ENCODE data around the gene KCNMA1.
"Not testable (repeated sequence)": the region's sequence is repeated elsewhere in the genome, so short reads cannot be mapped to it uniquely, and the experiment has no call there.

The KCNMA1 gene

DNA sequence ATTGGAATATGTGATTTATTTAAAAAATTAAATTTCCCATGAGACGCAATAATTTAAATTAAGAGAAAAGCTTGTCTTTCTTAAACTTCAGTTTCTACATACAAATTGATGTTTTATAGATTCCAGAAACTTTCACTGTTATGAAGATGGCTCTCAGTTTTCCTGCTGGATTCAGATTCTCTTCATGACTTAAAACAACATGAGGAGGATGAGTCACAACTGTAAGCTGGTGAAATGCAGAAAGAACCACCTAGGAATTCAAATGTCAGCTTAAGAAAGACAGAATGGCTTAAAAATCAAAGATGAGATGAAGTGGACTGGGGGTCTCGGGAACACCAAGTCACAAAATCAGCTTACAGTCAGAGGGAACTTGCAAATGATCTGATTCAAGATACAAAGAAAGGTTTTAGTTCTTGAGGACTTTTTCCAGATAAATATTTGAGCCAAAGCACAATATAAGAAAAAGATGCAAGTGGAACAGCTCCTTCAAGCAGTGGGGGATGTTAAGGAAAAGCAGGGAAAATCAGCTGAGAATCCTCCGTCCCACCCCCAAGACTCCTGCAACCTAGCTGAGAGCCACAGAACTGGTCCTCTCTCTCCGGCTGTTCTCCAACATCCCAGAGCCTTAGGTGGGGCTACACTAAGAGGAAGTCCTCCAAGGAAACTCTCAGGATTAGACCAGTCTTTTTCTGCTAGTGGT, 279.8 kb downstream of the KCNMA1 start:
- no peak for DNase-seq

DNA sequence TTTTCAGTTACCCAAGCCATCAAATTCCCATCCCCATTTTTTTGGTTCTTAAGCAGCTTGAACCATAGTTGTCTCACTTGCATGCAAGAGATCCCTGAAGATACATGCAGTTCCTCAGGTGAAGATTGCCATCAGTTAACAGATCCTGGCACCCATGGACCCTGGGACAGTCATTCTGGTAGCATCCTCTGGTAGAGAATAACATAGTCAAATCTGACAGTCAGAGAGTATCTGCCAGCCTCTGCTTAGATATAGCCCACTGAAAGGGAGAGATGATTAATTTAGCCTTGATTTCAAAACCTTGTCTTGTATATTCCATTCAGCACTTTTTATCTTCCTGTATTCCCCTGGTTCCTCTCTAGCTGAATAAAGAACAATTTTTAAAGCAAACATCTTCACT, 280.4 kb downstream of the KCNMA1 start:
- no peak for DNase-seq

DNA sequence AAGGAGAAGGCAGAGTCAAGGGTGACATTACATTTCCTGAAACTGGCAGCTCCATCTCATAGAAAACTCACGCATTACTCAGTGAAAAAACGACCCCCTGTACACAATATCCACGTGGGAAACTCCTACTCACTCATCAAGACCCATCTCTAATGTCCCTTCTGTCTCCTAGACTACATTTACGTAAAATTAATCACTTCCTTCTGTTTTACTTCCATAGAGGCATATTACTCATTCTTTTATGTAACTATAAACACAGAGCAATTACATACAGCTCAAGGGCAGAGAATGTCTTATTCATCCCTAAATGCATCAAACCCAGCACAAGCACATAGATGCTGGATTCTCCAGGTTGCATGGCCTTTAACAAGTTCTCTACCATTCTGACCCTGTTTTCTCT, 281.8 kb downstream of the KCNMA1 start:
- no peak for DNase-seq

DNA sequence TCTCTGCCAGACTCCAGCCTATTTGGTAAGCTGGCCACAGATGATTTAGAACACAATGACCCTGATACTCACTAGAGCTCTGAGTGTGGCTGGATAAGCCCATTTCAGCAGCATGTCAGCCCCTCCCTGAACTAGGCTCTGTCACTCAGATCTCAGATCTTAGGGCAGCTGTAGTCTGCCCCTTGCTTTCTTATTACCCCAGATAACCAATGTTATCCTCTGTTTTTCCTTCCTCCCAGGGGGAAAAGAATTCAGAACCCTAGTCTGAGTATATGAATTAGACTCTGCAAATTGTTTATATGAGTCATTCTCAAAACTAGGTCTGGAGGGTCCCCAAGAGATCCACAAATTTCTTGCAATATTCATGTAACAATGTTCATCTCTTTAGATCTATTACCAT, 286.2 kb downstream of the KCNMA1 start:
- no peak for DNase-seq

DNA sequence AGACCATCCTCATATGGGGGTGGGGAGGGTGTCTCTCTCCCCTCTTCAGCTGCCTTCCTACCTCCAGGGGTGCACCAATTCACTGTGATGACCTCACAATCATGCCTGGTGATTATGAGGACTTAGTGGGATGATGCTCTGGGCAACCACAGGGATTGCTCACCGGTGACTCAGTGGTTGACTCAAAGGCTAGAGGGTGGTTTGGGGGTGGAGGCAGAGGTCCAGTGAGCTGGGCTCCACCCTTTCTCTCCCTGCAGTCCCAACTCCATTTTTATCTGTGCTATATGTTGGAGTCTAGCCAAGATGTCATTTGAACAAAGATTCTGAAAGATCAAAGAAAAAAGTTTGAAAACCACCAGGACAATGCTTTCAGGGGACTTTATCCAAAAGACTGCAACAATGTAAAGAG, 286.9 kb downstream of the KCNMA1 start:
- DNase-seq = no peak

DNA sequence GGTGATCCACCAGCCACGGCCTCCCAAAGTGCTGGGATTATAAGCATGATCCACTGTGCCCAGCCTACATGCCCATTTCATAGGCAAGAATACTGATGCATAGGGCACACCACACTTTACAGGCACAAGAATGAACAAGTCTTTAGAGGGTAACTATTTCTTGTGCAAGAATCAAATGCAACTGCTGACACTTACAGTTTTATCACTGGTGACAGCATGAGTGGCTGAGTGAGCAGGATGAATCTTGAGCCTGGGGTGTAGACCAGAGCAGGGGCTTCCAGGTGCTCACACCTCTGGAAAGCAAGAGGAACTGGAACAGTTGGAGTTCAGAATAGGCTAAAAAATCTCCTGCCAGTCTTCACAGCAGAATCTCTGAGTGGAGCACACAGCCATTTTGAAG, 287.5 kb downstream of the KCNMA1 start:
- no peak for DNase-seq

DNA sequence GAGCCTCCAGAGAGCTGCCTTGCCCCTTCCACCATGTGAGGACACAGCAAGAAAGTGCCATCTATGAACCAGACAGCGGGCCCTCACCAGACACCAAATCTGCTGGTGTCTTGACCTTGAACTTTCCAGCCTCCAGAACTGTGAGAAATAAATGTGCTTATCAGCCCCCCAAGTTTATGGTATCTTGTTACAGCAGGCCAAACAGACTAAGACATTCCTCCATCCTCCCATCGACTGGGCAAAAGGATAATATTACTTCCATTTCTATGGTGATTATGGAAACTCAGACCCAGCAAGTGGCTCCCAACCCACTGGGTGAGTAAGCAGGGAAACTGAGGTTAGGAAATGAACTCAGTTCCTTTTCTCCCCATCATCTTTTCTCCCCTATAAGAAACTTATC, 288.4 kb downstream of the KCNMA1 start:
- no peak for DNase-seq

DNA sequence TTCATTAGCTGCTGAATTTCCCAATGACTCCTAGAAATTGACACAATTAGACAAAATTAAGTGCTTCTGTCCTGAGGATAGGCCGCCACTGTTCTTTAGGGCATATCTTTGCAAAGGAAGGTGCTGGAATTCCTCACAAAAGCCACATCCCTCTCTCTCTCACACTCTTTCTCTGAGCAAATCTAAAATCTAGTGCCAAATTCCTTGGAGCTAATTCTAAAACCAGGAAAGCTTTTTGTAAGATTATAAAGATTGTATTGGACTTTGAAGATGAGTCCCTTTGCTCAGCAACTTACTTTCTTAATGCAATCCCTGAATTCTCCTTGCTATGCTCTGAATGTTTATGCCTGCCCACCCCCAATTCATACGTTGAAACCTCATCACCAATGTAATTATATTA, 288.9 kb downstream of the KCNMA1 start:
- no peak for DNase-seq

DNA sequence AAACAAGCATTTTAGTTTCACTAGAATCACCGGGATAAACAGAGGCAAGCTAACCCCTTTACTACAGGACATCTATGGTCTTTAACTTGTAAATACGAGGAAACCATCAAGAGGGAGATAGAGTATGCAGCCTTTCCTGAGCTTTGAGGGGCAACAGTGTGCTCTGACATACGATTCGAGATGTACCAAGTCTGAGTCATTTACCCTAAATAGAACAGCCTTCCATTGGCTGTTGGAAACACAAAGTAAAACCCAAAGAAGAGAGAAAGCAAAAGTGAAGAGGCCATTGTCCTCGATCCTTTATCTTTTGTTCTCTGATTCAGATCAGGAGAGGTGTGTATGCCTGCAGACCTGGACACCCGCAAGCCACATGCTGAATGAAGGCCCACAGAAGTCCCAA, 289.5 kb downstream of the KCNMA1 start:
- no peak for DNase-seq

DNA sequence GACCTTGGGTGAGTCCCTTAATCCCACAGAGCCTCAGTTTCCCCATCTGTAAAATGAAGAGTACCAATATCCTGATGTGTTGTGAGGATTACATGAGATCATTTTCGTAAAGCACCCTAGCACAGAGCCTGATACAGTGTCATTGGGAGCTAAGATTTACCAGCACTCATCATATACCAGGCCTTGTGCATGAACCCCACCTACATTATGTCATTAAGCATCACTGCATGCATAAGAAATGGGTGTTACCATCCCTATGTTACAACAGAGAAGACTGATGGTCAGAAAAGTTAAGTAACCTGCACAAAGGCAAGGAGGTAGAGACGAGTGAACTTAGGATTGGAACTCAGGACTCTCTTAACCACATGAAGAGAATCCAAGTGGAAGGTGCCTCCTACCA, 290.6 kb downstream of the KCNMA1 start:
- no peak for DNase-seq

DNA sequence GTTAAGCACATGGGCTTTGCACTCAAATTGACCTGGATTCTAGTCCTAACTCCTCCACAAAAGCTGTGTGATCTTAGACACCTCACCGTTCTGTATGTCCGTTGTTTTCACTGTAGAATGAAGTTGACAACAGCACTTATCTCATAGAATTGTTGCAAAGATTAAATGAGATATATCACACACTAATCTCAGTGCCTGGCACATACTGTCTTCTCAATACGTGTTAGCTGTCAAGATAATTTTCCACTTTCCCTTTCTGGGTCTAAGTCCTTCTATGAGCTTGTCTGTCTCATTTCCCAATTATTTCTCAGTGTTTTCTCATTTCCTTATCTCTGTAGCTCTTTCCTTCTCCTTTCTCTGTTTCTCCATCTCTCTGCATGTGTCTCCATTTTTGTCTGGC, 296.6 kb downstream of the KCNMA1 start:
- DNase-seq = no peak

DNA sequence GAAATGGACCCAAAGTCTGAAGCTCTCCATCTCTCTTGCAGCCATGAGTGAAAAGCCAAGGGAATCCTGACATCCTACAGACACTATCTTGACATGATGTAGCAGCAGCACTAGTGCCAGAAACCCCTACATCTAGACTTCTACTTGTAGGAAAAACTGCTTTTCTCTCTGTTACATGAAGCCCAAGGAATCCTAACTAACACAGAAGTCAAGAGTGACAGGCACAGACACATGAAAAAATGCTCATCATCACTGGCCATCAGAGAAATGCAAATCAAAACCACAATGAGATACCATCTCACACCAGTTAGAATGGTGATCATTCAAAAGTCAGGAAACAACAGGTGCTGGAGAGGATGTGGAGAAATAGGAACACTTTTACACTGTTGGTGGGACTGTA, 297.7 kb downstream of the KCNMA1 start:
- not testable (repeated sequence) for DNase-seq

DNA sequence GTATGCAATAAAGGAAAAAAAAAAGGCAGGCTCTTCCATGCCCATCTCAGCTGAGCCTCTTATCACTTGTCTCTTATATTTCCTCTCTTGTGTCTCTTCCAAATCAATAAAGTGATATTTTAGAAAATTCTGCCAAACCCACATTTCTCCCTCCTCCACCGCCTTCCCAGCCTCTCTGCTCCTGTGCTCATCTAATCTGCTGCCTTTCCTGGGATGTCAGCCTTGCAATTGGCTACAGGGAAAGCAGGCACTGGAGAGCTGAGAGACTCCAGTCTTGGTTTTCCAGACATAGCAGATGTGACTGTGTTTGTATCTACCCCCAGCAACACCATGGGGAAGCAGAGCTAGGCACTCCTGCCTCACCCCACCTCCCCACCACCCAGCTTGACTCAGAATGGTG, 298.4 kb downstream of the KCNMA1 start:
- DNase-seq = no peak

DNA sequence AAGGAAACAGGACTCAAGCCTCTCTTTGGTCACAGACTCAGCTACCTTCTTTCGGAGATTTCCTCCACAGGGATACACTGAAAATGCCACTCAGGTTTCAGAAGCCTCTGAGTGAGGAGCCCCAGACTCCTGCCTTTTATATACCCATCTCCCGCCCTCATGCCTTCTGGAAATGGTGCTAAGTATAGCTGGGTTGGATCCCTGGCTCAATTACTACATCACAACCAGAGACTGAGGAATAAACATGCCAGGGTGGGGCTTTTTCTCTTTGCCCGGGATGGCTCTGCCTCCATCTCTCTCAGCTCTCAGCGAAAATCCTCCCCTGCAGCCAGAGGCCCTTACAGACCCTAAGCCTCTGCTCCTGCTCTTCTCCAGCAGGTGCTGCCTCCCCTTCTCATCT, 299.5 kb downstream of the KCNMA1 start:
- DNase-seq = no peak

DNA sequence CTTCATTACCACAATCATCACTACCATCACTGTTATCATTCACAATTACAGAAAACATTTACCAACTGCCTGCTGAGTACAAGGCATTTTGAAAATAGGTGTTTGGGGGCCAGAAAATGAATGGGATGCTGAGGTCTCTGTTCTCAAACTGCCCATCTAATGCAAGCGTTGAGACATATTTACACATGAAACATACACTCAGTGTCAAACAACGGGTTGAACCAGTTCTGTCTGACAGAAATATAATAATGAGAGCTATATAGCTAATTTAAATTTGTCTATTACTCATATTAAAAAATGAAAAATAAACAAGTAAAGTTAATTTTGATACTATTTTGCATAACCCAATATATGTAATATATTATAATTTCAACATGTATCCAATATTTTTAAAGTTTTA, 303.1 kb downstream of the KCNMA1 start:
- DNase-seq = no peak

DNA sequence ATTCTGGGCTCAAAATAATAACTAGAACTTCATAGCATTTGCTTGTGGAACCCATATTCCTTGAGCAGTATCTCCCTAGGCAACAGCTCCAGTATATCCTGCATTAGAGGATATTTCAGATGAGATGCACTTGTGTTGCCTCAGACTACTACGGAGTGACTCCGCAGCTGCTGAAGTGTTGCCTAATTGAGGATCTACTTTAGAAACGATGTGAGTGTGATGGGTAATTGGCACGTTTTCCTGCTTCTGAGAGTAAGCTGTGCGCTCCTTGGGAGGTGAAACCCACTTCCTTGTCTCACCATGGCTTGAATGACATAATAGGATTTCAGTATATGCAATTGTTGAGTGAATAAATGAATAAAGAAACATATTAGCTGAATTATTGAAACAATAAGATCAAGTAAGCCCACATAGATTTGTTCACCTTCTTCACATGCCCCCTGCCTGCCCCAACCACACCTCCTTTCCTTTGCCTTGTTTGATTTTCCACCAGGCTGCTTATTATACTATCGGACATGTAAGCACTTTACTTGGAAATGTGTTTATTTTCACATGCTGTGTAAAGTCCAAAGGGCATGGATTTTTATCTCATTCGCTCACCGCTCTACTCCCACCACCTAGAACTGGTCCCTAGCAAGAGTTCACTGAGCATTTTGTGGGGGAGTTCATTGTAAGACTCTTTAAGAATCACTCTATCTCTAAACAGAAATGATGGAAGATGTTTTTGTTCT, 303.8 kb downstream of the KCNMA1 start:
- peak; percentile 15 for DNase-seq

DNA sequence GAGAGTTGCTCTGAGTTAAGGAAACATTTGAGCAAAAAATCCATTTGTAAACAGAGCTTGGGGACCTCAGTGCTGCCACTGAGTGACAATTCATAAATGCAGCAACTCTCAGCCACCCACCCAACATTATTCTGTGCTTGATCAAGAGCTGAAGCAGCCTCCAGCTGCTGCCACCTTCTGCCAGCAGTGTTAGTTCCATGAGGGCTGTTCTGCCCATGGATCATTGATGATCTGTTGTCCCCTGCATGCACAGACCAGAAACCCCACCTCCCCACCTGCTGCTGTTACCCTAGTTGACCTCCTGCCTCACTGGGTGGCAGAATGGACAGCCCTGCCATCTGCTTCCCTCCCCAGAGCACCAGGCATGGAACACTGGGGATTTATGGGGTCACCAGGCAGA, 305.4 kb downstream of the KCNMA1 start:
- DNase-seq = peak; percentile 97

DNA sequence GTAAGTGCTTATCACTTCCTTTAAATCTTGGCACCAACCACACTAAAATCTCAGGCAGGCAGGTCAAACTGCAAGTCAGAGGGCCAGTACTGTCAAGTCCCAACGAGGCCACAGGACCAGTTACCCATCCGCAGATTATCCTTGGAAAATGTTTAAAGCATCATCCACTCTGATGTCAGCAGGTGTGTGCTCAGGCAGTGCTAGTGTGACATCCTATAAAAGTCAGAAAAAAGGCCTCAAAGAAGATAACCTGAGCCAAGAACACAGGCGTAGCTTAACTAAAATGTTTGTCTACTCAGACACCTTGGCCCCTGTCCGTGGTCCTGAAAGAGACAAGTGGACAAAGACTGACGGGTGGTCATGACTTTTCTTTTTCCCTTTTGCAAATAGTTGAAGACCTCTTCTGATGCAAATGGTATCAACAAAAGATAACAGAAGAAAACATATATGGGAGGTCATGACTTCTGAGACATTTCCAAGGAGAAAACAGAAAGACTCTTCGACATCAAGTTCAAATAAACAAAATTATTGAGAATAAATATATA, 309.3 kb downstream of the KCNMA1 start:
- no peak for DNase-seq

DNA sequence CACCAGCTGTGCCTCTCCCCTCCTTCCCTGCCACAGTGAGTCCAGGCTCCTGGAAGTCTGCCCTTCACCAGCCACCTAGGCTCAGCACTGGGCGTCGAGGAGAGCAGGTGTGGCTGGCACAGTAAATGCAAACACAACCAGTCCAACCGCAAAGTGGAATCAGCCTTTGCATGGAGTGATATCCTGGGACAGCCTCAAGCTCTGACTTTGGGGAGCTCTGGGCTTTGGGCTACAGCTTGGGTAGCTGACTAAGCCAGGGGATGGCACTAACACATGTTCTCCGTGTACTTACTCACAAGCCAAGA, 312.4 kb downstream of the KCNMA1 start:
- peak; percentile 10 for DNase-seq

DNA sequence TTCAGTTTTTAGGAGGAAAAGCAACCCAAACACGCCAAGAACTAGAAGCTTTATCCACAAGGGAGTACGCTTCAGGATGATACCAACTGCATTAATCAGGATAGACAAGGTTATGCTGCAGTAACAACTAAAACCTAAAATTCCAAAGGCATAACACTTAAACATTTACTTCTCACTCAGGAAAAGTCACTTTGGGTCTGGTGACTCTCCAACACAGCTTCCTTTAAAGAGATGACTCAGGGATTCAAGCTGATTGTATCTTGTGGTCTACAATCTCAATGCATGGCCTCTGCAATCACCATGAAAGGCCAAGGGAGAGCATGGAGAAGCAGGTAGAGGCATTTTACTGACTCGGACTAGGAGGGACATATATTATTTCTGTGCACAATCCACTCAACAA, 315.8 kb downstream of the KCNMA1 start:
- DNase-seq = no peak

DNA sequence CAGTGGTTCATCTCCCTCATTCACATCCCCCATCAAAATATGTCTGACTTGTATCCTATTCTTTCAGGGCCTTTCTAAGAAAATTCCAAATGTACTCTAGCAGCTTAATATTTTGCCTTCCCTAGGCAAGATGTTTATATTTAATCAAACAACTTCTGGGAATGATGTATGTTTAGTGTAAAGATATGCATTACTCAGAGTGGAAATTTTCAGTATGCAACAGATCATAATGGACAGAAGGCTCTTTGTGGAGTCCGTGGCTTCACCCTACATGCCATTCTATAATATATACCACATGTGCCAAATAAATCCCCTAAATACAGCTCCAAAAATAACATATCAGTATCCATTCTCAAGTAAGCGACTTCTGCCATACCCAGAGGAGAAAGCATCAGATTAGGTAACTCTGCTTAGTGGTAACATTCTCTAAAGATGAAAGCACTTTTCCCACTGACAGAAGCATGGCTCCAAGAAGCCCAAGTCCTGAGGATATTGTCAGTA, 316.6 kb downstream of the KCNMA1 start:
- DNase-seq = no peak

DNA sequence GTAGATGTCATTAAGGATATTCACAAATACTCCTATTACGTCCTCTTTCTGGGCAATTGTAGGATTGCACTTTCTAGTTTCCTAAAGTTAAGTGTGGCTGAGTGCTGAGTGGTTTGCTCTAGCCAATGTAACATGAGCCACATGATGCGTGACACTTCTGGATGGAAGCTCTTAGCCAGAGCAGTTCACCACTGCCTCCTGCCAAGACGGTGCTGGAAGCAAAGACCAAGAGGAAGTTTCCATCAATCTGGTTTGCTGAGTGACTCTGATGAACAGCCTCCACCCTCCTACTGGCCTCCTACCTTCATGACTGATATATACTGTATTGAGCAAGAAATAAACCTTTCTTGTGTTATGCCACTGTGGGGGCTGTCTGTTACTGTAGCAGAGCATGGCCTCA, 318.1 kb downstream of the KCNMA1 start:
- DNase-seq = no peak

DNA sequence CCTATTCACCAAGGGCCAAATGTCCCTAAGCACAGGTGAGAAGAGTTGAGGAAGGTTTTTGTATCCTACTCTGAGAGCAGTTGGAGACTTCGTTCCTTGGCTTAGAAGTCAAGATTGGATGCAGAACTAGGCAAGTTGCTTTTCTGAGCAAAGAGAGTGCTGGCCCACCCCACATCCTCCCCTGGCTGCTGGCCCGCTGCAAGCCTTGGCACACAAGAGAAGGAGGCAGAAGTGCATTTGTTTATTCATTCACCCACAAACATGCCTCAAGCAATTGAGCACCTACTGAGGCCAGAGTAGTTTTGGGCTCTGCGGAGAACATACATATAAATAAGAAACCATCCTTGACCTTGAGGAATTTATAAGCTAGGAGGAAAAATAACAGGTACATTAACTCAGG, 318.9 kb downstream of the KCNMA1 start:
- no peak for DNase-seq

DNA sequence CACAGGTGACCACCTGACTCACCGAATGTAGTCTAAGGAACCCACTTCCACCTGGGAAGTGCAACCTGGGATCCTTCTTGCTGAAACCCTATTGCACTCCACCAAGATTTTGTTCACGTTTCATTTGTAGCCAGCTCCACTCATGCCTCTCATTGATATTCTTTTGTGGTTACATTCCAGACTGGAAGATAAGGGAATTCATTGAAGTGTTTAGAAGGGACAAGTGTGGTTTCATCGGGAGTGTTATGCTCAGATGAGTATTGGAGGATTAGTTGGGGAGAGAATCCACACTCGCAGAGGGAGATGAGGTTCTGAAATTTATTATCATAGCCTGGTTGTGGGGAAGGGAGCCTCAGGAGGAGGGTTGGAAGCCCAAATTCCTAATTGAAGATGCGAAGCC, 320.4 kb downstream of the KCNMA1 start:
- DNase-seq = no peak

Measured in NCI-H1694 treated with DMSO at 0.1 percent for 48 hours (cell line).